GDM1 (cell line): ENCODE data around the gene LTBP2.

Experiments
- DNase-seq: peaks from one replicate; lab custom pipeline; 2025; lab: John Stamatoyannopoulos, UW

LTBP2 gene

DNA sequence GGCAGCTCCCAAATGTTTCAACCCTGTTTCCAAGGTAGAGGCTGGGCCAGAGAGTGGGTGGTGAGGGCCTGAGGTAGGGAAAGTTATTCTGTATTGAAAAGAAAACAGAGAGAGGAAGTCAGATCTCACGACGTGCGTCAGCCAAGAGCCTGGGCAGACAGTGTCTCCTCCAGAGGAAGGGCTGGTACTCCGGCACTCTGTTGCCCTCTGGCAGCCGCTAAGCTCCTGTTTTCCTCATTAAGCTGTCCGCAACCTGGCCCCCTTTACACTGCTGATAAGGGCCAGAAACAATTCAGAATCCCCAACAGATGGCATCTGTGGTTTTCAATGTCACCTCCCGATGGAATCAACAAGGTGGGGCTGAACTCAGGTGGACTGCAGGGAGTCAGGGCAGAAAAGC lies 26.0 kb upstream of the LTBP2 start:
- DNase-seq: no peak

DNA sequence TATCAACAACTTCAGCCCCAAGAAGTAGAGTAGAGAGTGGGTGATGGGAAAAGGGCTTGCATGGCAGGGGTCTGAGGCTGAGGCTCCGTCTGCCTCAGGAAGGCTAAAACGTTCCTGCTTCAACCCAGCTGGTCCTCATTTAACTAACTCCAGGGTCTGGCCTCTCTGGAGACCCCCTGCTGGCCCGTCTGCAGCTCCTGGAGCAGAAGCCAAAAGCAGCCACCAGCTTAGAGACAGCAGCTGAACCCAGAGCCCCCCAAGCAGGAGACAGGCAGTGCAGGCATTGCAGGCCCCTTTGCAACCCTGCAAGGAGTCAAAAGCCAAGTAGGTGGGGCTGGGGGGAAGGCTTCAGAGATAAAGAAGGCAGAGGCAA lies 25.1 kb upstream of the LTBP2 start:
- DNase-seq: no peak

DNA sequence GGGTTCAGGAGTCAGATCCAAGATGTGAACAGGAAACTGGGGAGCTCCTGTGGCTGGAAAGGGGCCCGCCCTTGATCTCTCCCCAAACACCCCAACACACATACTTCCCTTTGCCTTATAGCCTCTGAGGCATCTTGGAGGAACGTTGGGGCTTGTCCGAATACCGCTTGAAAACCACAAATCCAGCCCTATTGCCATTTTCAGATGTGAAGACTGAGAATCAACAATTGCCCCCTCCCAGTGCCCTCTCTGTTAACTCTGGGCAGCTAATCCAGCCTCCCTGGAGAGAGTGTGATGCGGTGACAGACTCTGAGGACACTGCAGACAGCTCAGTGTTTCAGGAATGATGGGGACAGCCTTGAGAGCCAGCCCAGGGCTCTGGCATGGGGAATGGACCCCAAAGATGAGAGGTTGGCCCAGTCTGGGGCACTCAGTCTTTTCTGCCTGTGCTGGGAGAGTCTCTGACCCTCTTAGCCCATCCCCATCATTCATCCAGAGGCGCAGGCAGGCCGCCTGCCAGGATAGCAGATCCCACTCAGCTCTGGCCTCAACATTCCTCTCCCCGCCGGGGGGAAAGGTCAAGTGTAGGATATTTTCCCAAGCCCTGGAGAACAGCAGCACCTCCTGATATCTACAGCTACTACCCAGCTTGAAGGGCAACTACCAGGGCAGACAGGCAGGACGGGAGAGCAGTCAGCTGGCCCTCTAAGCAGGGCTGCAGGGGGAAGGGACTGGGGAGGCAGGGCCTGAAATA lies 24.6 kb upstream of the LTBP2 start:
- no peak for DNase-seq

DNA sequence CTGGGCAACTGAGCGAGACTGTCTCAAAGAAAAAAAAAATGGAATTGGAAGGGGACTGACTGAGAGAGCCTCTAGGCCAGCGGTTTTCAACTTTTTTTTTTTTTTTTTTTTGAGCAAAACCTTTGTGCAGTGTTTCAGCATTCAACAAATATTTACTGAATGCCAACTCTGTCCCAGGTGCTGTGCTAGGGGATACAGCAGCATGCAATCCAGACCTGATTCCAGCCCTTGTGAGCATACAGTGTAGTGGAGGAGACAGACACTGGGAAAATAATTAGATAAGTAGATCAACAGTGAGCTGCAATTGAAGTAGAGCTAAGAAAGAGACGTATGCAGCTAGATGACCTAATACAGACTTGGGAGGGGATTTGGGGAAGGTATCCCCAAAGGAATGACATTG lies 23.8 kb upstream of the LTBP2 start:
- no peak for DNase-seq

DNA sequence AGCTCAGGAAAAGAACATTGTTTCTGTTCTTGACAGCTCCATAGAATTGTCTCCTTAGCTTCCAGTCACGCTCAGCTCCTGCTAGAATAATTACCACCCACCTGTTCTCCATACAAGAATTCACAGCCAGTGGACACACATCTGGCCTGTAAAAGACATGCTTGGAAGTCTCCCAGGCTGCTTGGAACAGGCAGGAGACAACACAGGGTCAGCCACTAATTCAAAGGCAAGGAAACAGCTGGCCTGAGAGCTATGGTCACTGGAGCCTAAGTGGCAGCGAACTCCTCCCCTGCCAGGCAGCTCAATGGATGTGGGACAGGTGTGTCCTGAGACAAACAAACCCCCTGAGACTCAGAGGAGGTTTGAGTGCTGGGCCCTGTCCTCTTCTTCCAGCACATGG lies 22.9 kb upstream of the LTBP2 start:
- DNase-seq: no peak

DNA sequence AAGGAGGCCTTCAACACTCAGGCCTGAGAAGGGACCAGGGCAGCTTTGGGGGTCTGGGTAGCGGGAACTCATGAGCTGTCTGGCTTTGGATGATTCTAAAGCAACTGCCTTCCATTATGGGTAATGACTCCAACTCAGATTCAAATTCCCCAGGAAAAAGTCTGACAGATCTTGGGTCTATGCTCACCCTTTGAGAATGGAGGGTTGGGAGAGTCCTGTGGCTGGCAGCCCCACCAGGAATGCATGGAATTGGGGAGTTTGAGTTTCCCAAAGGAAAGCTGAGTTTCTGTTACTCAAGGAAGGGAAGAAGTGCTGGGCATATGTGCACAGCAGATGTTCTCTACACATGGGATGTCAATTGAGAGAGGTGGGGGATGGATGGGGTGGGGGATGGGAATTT lies 22.4 kb upstream of the LTBP2 start:
- no peak for DNase-seq

DNA sequence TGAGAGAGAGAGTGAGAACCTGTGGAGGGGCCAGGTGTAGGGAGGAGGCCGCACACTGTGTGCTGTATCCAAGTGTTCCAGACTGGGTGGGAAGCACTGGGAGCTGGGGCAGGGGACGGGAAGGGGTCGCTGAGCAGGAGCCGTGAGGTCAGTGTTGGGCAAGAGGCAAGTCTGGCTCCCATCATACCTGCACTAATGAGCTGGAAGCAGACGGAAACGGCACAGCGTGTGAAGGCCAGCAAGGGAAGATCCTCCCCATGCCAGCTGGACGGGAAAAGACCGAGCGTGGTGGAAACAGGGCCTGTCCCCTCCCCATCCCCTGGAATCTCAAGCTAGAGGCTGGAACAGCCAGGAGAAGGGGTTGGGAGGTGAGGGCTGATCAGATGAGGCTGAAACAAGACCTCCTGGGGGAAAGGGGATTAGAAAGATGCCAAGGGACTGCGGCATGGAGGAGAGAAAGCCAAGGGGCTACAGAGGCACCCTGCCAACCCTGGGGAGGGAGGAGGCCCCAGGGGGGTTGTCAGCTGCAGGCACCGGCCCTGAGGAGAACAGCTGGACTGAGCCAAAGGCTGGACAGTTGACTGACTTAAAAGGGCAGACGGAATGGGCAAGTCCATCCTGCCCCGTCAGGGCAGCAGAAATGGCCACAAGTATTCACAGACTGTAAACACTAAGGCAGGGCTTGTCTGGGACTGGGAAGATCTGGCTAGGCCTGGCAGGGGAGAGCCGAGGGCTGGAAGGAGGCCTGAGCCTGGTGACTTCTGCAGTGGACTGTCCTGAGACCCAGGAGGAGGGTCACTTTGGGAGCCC lies 19.0 kb upstream of the LTBP2 start:
- DNase-seq: no peak

DNA sequence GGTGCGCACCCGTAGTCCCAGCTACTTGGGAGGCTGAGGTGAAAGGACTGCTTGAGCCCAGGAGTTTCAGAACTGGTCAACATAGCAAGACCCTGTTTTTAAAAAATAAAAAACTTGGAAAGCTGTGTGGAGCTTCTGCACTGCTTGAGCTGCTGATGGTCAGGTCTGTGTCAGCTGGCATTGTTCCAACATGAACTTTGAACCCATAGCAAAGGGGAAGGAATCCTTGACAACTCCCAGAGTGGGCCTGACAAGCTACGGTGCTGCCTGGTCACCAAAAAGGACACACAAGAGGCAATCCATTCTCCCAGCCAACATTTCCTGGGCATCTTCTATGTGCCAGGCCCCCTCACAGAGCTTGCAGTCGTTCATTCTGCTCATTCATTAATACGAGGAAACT lies 16.4 kb upstream of the LTBP2 start:
- no peak for DNase-seq

DNA sequence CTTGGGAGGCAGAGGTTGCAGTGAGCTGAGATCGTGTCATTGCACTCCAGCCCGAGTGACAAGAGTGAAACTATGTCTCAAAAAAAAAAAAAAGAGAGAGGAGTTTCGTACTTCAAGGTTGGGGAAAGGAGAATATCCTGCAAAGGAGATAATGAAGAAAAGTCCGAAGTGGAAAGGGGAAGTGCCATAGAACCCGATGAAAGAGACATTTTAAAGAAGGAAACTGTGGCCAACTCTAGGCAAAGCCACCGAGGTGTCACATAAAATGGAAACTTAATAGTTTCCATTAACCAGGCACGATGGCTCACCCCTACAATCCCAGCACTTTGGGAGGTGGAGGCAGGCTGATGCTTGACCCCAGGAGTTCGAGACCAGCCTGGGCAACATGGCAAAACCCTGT lies 15.0 kb upstream of the LTBP2 start:
- DNase-seq: peak; percentile 54

DNA sequence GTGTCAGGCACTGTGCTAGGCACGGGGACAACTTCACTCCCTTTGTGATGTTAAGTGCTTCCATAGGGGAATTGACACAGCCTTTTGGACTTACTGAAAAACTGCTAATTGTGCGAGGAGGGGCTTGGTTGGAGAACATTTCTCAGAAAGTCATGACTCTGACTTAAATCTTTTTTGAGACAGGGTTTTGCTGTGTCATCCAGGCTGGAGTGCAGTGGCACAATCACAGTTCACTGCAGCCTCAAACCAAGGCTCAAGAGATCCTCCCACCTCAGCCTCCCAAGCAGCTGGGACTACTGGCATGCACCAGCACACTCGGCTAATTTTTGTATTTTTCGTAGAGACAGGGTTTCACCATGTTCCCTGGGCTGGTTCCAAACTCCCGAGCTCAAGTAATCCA lies 10.2 kb upstream of the LTBP2 start:
- no peak for DNase-seq

DNA sequence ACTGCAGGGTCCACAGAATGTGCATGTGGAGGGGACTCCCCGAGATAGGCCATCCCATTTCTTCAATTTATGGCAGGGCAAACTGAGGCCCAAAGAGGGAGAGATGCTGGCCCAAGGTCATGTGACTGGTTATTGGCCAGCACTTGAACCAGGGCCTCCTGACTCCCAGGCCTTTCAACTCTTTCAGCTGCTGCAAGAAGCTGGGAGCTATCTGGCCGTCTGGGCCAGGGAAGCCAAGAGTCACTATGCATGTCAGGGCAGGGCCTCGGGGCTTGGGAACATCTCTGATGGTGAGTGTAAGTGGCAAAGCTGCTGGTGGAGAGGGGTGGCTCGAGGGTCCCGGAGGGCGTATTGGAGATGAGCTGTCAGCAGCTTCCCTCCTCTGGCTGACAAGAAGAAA lies 9.5 kb upstream of the LTBP2 start:
- no peak for DNase-seq

DNA sequence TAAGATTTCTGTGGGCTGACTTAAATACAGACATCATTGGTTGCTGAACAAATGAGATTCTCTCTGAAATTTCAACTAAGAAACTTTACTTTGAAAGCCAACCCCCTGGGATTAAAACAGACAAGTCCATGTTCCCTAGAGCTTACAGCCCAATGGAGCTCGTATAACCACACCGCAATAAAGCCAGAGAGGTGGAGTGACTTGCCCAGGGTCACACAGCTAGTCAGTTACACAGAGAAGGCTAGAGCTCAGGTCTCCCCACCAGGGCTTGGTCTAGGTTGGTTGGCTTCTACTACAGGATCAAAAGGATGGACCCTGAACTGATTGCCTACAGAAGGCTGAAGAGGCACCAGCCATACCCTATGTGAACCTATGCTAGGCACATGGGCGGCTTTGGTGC lies 8.9 kb upstream of the LTBP2 start:
- no peak for DNase-seq

DNA sequence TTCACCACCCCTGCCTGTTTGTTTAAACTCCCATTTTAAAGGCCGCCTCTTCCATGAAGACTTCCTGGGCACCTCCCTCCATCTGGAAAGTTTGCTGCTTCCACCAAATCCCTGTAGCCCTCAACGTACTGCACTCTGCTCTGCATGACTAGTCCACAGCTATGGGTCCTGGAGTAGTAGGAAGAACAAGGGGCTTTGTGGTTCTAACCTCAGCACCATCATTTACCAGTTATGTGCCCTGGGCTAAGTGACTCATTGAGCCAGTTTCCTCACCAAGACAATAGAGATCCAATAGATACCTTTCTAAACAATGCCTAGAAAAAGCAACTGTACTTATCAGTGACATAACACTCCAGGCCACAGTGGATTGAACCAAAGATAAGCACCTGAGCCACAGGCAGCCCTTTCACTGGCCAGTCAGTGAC lies 8.5 kb upstream of the LTBP2 start:
- DNase-seq: no peak

DNA sequence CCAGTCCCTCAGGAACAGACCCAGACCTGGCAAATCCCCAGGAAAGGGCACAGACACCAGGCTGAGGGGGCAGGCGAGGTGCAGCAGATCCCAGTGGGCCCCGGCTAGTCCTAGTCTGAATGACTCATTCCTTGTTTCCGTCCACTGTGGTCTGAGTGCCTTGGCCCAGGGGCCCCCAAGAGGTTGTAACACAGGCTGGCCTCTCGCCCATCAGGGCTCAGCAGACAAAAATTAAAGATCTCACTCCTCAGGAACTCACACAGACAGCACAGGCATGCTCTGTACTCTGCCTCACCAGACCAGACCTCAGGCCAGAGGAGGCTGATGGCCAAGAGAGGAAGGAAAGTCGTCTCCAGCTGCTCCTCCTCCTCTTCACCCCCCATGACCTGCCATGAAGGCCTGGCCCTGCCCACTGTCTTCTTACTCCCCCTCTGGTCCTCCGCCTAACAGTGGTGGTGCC lies 7.7 kb upstream of the LTBP2 start:
- no peak for DNase-seq

DNA sequence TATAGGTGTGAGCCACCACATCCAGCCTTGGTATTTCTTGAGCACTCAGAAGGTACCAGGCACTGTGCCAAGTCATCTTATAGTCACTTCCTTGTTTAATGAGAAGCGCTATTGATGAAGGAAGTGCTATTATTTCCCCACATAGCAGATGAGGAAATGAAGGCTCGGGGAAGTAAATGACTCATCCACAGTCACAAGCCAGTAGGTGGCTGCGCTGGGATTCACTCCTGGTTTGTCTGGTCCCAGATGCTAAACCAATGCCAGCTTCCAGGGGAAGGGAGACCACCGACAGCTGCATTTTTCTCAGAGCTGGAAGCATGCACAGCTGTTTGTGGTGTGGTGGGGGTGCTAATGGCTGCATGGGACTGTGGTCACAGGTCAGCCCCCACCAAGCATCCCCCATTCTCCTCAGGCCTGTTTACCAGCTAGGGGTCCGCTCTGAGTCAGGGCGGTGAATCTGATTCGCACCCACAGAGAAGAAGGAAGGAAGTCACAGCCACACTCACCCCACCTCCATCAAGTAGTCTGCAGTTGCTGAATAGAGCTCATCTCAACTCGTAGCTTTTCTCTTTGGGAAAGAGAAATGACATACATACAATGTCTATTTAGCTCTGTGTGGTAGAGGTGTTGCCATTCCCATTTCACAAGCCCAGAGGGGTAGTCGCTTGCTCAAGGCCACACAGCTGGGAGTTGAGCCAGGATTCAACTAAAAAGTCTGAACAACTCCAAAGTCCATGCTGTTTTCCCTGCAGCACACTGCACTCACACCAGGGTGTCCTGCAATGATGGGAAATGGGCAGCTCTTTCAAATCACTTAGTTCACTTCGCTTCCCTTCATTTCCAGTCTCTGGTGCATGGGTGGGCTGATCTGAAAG lies 6.3 kb upstream of the LTBP2 start:
- DNase-seq: peak; percentile 56

DNA sequence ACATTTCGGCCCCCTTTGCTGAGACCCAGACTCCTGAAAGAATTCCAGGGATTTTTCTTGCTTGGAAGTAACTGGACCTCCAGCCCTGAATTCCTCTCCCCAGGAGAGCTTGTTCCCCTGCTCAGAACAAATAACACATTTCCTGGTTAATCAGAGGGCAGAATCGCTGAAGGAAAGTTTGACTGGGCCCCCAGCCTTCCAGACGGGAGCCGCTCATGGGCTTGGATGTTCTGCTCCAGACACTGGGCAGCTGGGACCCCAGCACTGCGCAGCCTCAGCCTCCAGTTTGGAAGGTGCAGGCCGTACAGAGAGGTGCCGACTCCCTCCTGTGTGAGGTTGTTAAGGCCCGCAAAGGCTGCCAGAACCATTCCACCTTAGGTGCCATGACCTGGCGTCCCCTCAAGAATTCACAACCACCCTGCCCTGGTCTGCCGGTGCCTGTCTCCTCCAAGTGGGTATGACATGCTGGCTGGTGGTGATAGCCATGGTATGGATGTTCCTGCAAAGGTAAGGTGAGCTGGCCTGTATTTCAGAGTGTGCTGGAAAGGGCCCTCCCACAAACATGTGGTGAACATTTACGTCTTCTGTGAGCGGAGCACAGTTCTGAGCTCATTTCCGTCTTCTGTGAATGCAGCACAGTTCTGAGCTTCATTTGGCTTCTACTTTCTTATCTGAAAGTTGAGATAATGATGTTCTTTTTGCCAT lies 5.1 kb upstream of the LTBP2 start:
- DNase-seq: no peak

DNA sequence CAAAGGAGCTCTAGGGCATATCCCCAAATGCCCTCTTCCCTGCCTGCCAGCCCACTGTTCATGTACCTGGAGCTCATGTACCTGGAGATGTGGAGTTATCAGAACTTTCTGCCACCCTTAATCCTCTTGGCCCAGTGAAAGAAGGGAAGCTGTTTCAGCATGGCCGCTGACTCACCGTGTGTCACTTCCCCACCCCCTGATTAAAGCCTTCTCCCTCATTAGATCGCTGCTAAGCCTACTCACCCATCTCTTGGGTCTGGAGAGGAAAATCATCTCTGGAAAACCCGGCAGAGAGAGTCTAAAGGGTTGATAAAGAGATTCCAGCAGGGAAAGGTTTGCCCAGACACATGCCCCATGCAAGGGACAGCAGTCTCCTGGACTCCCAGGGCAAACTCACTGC lies 4.5 kb upstream of the LTBP2 start:
- peak; percentile 15 for DNase-seq

DNA sequence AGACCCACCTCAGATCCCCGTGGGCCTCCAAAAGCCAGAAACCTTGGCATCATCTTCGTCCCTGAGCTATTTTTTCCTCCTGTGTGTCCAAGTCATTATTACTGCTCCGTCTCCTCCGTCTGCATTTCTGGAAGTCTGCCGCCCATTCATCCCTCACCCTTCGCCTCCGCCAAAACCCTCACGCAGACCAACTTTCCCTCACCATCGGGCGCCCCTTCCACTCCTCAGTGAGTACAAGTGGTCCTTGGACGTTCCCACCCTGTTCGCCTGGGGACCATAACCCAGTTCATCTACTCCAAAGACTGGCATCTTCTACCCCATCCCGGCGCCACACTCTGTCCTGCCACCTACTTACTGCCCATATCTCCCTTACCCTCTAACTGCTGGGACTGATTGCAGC lies 3.7 kb upstream of the LTBP2 start:
- DNase-seq: no peak

DNA sequence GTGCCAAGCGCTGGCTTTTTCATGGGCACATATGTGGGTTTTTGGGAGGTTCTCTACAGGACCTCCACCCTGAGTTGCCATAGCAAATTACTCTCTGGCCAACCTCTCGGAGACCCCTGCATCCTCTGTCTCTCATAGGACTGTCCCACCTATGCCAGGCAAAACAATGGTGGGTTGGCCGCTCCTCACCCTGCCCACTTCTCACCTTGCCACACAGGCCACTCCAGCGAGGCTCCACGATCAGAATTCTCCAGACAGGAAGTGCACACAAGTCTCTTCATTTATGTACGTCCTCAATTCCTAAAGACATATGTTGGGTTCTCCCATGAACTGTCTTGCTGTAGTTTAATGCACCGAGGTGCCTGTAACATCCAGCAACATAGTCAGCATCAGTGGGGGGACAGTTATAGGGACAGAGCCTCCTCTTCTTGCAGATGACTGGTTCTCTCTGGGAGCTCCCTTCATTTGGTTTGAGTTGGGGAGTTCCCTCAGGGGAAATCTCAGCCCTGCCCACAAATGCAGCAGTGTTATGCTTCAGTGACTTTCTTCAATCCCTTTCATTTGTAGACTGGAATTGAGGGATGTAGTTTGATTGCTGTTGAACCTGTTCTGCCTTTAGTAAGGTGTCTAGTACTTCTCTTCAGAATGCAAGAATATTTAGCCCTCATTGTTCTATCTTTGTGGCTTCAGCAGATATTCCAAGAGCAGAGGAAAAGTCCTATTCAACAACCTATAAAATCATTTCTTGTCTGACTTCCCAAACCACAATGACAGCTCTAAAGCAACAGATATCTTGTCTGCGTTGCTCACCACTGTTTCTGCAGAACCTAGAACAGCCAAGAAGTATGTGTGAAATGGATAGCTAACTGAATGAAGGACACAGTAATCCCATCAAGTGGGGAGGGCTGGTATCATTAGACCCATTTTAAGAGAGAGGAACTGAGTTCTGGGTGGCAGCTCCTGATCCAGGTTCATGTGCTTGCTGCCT lies 2.8 kb upstream of the LTBP2 start:
- no peak for DNase-seq

DNA sequence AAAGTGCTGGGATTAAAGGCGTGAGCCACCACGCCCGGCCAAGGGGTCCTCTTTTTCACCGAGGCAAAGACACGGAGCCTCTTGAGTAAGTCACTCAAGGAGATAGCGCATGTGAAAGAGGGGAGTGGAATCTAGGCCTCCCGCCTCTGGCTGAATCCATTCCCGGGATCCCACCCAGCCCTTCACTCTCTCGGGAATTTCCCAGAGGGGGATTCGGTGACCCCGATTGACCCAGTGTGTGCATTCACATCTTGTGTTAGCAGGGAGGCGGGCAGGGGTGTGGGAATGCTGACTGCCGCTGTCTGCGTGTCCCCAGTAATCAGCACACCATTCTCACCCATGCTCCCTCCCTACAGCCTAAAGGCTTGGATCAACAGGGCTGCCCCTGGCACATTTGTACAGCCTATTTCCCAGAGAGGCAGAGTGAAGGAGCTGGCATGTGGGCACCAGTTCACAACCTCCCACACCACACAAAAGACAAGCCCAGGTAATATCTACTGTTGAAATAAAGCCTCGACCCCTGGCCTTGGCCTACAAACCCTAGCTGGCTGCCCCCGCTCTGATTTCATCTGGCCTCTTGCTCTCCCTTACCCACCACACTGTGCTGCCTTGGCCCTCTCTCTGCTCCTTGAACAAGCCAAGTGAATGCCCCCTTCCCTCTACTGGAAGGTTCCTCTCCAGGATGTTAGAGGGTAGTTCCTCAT lies 1.3 kb upstream of the LTBP2 start:
- DNase-seq: no peak
